GM19099 (cell line): ENCODE measurements around the gene TMEM219.

Experiments used
- POLR2A ChIP-seq: IDR thresholded peaks from 3 replicates; pipeline ENCODE4 v1.6.1; 2011; ENCODE audit warnings: low read depth; ENCODE audit not compliant: insufficient read length; ENCODE audit errors: extremely low read depth

The TMEM219 gene

DNA sequence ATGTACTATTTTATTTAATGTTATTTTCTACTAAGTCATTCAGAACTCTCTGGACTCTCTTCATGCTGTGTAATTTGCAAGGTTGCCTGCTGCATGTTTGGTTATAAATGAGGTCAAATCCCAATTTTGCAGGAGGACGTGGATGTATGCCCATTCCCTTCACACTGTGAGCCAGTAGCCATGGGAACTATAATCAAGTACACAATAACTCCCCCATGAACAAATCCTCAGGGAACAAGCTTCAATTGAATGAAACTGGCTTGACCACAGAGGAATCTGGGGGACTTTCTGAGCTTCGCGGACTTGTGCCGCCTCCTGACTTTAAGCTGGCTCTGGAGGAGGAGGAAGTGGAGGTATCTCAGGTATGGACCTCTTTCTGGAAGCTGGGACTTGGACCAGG lies 21.2 kb upstream of the TMEM219 start:
- TF ChIP-seq POLR2A: no peak

DNA sequence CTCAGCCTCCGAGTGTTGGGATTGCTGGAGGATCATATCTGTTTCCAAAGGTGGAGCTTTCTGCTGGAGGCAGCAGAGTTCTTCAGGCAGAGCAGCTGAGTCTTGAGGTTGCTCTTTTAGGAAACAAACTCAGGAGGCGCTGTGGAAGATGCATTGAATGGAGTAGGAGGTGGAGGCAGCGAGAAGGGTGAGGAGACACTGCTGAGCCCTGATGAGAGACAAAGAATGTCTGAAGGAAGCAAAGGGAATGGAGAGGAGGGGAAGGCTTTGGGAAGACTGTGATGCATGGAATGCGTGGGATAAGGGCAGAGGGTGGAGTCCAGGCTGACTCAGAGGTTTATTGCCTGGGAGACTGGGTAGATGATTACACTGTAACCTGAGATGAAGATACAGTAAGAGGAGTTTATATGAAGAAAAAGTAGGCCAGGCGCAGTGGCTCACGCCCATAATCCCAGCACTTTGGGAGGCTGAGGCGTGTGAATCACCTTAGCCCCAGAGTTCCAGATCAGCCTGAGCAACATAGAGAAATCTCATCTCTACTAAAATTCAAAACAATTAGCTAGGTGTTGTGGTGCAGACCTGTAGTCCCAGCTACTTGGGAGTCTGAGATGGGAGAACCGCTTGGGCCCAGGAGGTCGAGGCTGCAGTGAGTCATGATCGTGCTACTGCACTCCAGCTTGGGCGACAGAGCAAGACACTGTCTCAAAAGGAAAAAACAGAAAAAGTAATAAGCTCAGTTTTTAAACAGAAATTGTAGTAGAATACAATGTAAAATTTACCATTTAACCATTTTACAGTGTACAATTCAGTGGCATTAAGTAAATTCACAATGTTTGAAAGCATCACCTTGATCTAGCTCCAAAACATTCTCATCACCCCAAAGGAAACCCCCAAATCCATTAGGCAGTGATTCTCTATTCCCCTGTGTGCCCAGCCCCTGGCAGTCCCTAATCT lies 17.8 kb upstream of the TMEM219 start:
- no peak for TF ChIP-seq POLR2A

DNA sequence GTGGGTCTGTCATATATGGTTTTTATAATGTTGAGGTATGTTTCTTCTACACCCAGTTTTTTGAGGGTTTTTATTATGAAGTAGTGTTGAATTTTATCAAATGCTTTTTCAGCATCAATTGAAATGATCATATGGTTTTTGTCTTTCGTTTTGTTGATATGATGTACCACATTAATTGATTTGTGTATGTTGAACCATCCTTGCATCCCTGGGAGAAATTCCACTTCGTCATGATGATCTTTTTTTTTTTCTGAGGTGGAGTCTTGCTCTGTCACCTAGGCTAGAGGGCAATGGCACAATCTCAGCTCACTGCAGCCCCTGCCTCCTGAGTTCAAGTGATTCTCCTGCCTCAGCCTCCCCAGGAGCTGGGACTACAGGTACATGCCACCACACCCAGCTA lies 14.0 kb upstream of the TMEM219 start:
- no peak for TF ChIP-seq POLR2A

GRCh38 chr16:29950806-29951461 lies 10.9 kb upstream of the TMEM219 start:
- TF ChIP-seq POLR2A: no peak

GRCh38 chr16:29951625-29952365 lies 10.1 kb upstream of the TMEM219 start:
- TF ChIP-seq POLR2A: no peak

GRCh38 chr16:29958756-29959155 lies 3.1 kb upstream of the TMEM219 start:
- TF ChIP-seq POLR2A: no peak

DNA sequence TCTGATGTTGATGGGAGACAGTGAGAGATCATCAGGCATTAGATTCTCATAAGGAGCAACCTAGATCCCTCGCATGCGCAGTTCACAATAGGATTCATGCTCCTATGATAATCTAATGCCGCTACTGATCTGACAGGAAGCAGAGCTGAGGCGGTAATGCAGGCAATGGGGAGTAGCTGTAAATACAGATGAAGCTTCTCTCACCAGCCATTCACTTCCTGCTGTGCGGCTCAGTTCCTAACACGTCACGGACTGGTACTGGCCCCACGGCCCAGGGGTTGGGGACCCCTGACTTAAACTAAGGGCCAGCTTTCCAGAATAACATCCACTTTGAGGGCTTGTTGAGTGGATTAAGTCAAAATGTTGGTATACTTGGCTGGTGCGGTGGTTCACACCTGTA lies 2.6 kb upstream of the TMEM219 start:
- no peak for TF ChIP-seq POLR2A

- no peak for TF ChIP-seq POLR2A
Observed at GRCh38 chr16:29961127-29961478, 776 bp upstream of the TMEM219 start.

GRCh38 chr16:29962344-29962994 lies 590 bp downstream of the TMEM219 start:
- TF ChIP-seq POLR2A: no peak

- TF ChIP-seq POLR2A: no peak
Observed at GRCh38 chr16:29963021-29963743, 1.3 kb downstream of the TMEM219 start.

- TF ChIP-seq POLR2A: no peak
Observed at GRCh38 chr16:29968205-29968604, 6.3 kb downstream of the TMEM219 start.

DNA sequence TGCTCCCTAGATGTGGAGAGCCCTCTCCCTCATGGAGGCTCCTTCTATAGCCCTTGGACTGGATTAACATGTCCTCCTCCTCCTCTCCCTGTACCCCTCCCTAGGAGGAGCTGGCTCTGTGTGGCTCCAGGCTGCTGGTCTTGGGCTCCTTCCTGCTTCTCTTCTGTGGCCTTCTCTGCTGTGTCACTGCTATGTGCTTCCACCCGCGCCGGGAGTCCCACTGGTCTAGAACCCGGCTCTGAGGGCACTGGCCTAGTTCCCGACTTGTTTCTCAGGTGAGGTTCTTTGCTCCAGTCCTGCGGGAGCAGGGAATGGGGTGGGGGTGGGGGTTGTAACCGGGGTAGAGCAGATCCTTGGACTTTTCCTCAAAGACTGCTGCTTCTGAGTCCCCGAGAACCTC lies 9.4 kb downstream of the TMEM219 start:
- no peak for TF ChIP-seq POLR2A

GRCh38 chr16:29972500-29972899 lies 10.6 kb downstream of the TMEM219 start:
- TF ChIP-seq POLR2A: no peak

DNA sequence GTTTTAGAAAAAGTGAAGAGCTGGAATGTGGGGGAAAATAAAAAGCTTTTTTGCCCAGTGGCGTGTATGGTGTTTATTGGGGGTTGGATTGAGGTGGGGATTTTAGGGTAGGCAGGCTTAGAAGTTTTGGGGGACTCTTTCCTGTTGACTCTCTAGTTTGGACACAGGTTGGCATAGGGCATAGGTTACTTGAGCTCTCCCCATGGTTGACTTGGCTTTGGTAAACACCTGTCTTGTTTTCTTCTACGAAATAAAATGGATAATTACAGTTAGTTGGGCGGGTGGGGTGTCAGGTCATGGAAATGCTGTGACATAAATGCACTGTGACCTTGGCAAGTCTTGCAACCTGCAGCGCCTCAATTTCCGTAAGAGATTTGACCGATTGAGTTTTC lies 11.1 kb downstream of the TMEM219 start:
- TF ChIP-seq POLR2A: no peak
